Upper lobe of left lung (tissue), 4 donors: ENCODE data around the gene MYH9.
"Not testable (repeated sequence)": the region's sequence is repeated elsewhere in the genome, so short reads cannot be mapped to it uniquely, and the experiment has no call there.

ENCODE experiments used
- CTCF ChIP-seq, 6 experiments: fragments of 450-650 bp in 4 of 6; fragments of 200-600 bp in 2 of 6; sonication (generic) in 2 of 6; IDR thresholded peaks; one replicate each; pipeline ENCODE4 v1.5.1; 2016 to 2019; ENCODE audit warnings: antibody characterized with exemption in 6 of 6
- EP300 ChIP-seq, 4 donors: sonication (generic); formaldehyde crosslinking; IDR thresholded peaks; one replicate each; pipeline ENCODE4 v1.5.1; 2017; ENCODE audit warnings: antibody characterized with exemption in 4 of 4, control low read depth in 2 of 4
- POLR2A ChIP-seq, 4 donors: fragments of 450-650 bp; IDR thresholded peaks; one replicate each; pipeline ENCODE4 v1.5.1; 2016 to 2017; ENCODE audit warnings: antibody characterized with exemption in 4 of 4, mild to moderate bottlenecking in 2 of 4

GRCh38 chr22:36289948-36290371, 97.8 kb downstream of the MYH9 start:
- TF ChIP-seq CTCF, POLR2A, EP300 (IDR thresholded peaks at IDR 0.05): not testable (repeated sequence)
